Measurements from ENCODE around the gene TTLL5. TPM values are rescaled to one million over a fixed set of nuclear protein-coding genes. Genes with fewer than 3 reads are reported as not detected.
"Not testable (repeated sequence)": the region's sequence is repeated elsewhere in the genome, so short reads cannot be mapped to it uniquely, and the experiment has no call there.

The TTLL5 gene
- total RNA-seq, 1 experiment from 2014 or later, result 15.3 TPM

DNA sequence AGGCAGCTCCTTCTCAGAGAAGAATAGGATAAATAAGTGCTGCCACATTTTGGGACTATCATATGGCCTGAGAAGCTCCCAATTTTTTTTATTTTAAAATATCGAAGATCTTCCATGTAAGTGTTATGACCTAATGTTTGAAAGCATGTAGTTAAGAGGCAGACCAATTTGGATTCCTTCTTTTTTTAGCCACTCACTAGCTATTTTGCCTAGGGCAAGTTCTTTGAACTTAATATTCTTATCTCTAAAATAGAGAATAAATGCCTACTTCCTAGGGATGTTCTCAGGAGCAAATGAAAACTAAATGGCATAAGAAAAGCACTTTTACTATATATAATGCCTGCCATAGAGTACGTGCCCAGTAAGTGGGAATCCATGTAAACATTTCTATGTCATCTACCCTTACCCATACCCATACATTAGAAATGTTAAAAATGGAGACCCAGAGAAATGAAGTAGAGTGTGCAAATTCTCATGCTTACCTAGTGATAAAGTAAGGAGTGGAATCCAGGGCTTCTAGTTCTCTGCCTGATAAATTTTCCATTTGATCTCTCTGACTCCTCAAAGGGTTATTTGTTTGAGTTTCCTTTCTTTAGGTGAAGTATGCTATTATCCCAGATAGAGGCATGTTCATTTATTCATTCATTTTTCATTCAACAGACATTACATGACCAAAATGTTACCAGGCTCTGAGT lies 172.4 kb downstream of the TTLL5 start:
- Histone ChIP-seq H3K27me3 (replicated peaks) (no peaks in the 10 kb centered on the region), H3K4me3 (no peak overlapping the region), H3K36me3 (no peaks in the 10 kb centered on the region), H3K4me1 (replicated peaks) (peaks cover 12% of the 10 kb centered on the region), H3K9me3 (replicated peaks) (no peaks in the 10 kb centered on the region), H3K27ac (no peak overlapping the region)
- no peak for DNase-seq (ENCODE audit: low read depth in 1 of 2, low spot score in 2 of 2)

GRCh38 chr14:75835156-75835725 lies 174.2 kb downstream of the TTLL5 start:
- Histone ChIP-seq H3K36me3 (no peaks in the 10 kb centered on the region), H3K27ac (no peak overlapping the region), H3K27me3 (replicated peaks) (no peaks in the 10 kb centered on the region), H3K9me3 (replicated peaks) (no peaks in the 10 kb centered on the region), H3K4me3 (no peak overlapping the region), H3K4me1 (replicated peaks) (peaks cover 12% of the 10 kb centered on the region)
- no peak for DNase-seq (ENCODE audit: low read depth in 1 of 2, low spot score in 2 of 2)

DNA sequence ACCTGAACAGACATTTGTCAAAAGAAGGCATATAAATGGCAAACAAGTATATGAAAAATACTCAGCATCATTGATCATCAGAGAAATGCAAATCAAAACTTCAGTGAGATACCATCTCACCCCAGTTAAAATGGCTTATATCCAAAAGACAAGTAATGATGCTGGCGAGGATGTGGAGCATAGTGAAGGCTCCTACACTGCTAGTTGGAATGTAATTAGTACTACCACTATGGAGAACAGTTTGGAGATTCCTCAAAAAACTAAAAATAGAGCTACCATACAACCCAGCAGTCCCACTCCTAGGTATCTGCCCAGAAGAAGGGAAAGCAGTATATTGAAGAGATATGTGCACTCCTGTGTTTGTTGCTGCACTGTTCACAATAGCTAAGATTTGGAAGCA lies 174.7 kb downstream of the TTLL5 start:
- H3K36me3 ChIP-seq, result no peaks in the 10 kb centered on the region
- no peak overlapping the region for H3K27ac ChIP-seq
- no peak overlapping the region for H3K4me3 ChIP-seq
- DNase-seq (ENCODE audit: low read depth in 1 of 2, low spot score in 2 of 2), result no peak
- no peaks in the 10 kb centered on the region for H3K9me3 ChIP-seq (replicated peaks)
- peaks cover 12% of the 10 kb centered on the region for H3K4me1 ChIP-seq (replicated peaks)
- H3K27me3 ChIP-seq (replicated peaks), result no peaks in the 10 kb centered on the region

DNA sequence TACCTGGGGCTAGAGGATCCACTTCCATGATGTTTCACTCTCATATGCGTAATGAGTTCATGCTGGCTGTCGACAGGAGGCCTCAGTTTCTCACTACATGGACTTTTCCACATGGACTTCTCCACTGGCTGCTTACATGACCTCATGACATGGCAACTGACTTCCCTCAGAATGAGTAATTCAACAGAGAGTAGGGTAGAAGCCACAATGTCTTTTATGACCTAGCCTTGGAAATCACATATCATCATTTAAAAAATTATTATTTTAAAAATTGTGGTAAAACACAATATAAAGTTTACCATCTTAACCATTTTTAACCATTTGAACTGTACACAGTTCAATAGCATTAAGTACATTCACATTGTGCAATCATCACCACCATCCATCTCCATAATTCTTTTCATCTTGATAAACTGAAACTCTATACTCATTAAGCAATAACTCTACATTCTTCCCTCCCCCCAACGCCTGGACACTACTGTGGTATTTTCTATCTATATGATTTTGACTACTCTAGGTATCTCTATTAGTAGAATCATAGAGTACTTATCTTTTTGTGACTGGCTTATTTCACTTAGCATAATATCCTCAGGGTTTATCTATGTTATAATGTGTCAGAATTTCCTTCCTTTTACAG lies 176.2 kb downstream of the TTLL5 start:
- Histone ChIP-seq H3K4me3 (no peak overlapping the region), H3K36me3 (no peaks in the 10 kb centered on the region), H3K4me1 (replicated peaks) (no peaks in the 10 kb centered on the region), H3K9me3 (replicated peaks) (no peaks in the 10 kb centered on the region), H3K27ac (no peak overlapping the region), H3K27me3 (replicated peaks) (no peaks in the 10 kb centered on the region)
- no peak for DNase-seq (ENCODE audit: low read depth in 1 of 2, low spot score in 2 of 2)

GRCh38 chr14:75840911-75841310 lies 179.9 kb downstream of the TTLL5 start:
- Histone ChIP-seq H3K36me3 (no peaks in the 10 kb centered on the region), H3K27ac (no peak overlapping the region), H3K9me3 (replicated peaks) (no peaks in the 10 kb centered on the region), H3K4me3 (no peak overlapping the region), H3K27me3 (replicated peaks) (no peaks in the 10 kb centered on the region), H3K4me1 (replicated peaks) (no peaks in the 10 kb centered on the region)
- DNase-seq (ENCODE audit: low read depth in 1 of 2, low spot score in 2 of 2), result no peak

GRCh38 chr14:75842551-75842950 lies 181.5 kb downstream of the TTLL5 start:
- Histone ChIP-seq H3K27ac (no peak overlapping the region), H3K4me3 (no peak overlapping the region), H3K27me3 (replicated peaks) (no peaks in the 10 kb centered on the region), H3K9me3 (replicated peaks) (no peaks in the 10 kb centered on the region), H3K36me3 (no peaks in the 10 kb centered on the region), H3K4me1 (replicated peaks) (no peaks in the 10 kb centered on the region)
- no peak for DNase-seq (ENCODE audit: low read depth in 1 of 2, low spot score in 2 of 2)

DNA sequence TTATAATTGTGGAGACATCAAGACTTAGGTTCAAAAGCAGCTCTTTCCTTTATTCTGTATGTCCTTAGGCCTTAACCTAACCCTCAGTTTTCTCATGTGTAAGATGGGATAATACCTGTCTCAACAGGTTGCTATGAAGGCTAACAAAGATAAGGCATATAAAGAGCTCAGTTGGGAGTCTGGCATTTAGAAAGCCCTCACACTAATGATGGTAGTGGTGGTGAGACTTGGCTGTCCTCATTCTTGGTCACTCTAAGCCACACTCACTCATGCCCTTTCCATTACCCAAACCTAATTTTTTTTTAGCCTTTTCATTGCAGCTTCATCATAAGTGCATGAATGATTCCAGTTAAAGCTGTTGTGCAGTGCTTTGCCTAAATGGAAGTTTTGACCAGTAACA lies 183.4 kb downstream of the TTLL5 start:
- Histone ChIP-seq H3K4me1 (replicated peaks) (no peaks in the 10 kb centered on the region), H3K9me3 (replicated peaks) (no peaks in the 10 kb centered on the region), H3K4me3 (no peak overlapping the region), H3K27me3 (replicated peaks) (no peaks in the 10 kb centered on the region), H3K36me3 (no peaks in the 10 kb centered on the region), H3K27ac (no peak overlapping the region)
- no peak for DNase-seq (ENCODE audit: low read depth in 1 of 2, low spot score in 2 of 2)

- Histone ChIP-seq H3K27ac (no peak overlapping the region), H3K4me3 (no peak overlapping the region), H3K27me3 (replicated peaks) (no peaks in the 10 kb centered on the region), H3K9me3 (replicated peaks) (no peaks in the 10 kb centered on the region), H3K36me3 (no peaks in the 10 kb centered on the region), H3K4me1 (replicated peaks) (no peaks in the 10 kb centered on the region)
- no peak for DNase-seq (ENCODE audit: low read depth in 1 of 2, low spot score in 2 of 2)
Measured at GRCh38 chr14:75845136-75845804, 184.2 kb downstream of the TTLL5 start.

- not testable (repeated sequence) for H3K36me3 ChIP-seq; H3K27ac ChIP-seq; H3K4me3 ChIP-seq; H3K27me3 ChIP-seq (replicated peaks); H3K4me1 ChIP-seq (replicated peaks); H3K9me3 ChIP-seq (replicated peaks); DNase-seq (ENCODE audit: low read depth in 1 of 2, low spot score in 2 of 2)
Measured at GRCh38 chr14:75846694-75847093, 185.6 kb downstream of the TTLL5 start.

GRCh38 chr14:75847584-75847983 lies 186.5 kb downstream of the TTLL5 start:
- DNase-seq (ENCODE audit: low read depth in 1 of 2, low spot score in 2 of 2), result no peak
- H3K4me3 ChIP-seq, result no peak overlapping the region
- H3K9me3 ChIP-seq (replicated peaks), result no peaks in the 10 kb centered on the region
- H3K27me3 ChIP-seq (replicated peaks), result no peaks in the 10 kb centered on the region
- H3K27ac ChIP-seq, result no peak overlapping the region
- no peaks in the 10 kb centered on the region for H3K4me1 ChIP-seq (replicated peaks)
- H3K36me3 ChIP-seq, result no peaks in the 10 kb centered on the region

DNA sequence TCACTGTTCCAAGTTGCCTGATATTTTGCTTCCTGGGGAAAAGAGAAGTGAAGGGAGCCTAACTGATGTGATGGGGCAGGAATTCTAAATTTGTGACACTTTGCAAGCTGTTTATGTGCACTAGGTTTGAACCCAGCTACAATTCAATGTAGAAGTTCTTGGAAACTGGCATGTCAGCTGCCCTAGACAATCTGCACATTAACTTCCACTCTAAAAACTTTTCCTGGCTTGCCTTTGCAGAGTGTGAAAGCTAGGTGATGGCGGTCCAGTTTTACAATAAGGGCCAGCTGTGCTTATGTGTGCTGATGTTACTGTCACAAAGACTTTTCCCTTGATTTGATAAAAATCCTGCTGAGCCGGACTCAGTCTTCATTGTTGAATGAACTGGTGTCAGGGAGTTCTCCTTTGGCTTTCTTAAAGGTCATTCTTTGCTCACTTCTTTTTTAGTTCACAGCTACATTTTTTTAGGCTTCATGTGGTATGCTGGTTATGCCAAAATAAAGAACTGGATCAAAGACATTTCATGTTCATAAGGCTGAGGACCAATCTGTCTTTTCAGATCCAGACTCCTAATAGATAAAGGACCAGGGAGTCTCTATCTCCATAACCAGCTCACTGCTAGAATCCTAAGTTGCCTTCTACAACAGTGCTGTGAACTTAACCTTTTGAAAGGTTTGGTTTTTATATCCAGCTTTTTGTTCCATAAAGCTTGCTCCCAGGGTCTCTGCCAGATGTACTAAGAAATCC lies 187.3 kb downstream of the TTLL5 start:
- no peak for DNase-seq (ENCODE audit: low read depth in 1 of 2, low spot score in 2 of 2)
- Histone ChIP-seq H3K9me3 (replicated peaks) (no peaks in the 10 kb centered on the region), H3K27ac (no peak overlapping the region), H3K4me3 (no peak overlapping the region), H3K27me3 (replicated peaks) (no peaks in the 10 kb centered on the region), H3K36me3 (no peaks in the 10 kb centered on the region), H3K4me1 (replicated peaks) (no peaks in the 10 kb centered on the region)

GRCh38 chr14:75849300-75849895 lies 188.4 kb downstream of the TTLL5 start:
- H3K4me3 ChIP-seq, result no peak overlapping the region
- no peaks in the 10 kb centered on the region for H3K9me3 ChIP-seq (replicated peaks)
- H3K4me1 ChIP-seq (replicated peaks), result no peaks in the 10 kb centered on the region
- no peaks in the 10 kb centered on the region for H3K36me3 ChIP-seq
- DNase-seq (ENCODE audit: low read depth in 1 of 2, low spot score in 2 of 2), result no peak
- H3K27ac ChIP-seq, result no peak overlapping the region
- no peaks in the 10 kb centered on the region for H3K27me3 ChIP-seq (replicated peaks)

- H3K4me3 ChIP-seq, result no peak overlapping the region
- H3K27ac ChIP-seq, result no peak overlapping the region
- no peak for DNase-seq (ENCODE audit: low read depth in 1 of 2, low spot score in 2 of 2)
- no peaks in the 10 kb centered on the region for H3K27me3 ChIP-seq (replicated peaks)
- no peaks in the 10 kb centered on the region for H3K36me3 ChIP-seq
- H3K4me1 ChIP-seq (replicated peaks), result no peaks in the 10 kb centered on the region
- no peaks in the 10 kb centered on the region for H3K9me3 ChIP-seq (replicated peaks)
Measured at GRCh38 chr14:75851574-75851866, 190.5 kb downstream of the TTLL5 start.

Data from SJSA1 (cell line).